ENCODE measurements around the gene PLA2G12B.

DNA sequence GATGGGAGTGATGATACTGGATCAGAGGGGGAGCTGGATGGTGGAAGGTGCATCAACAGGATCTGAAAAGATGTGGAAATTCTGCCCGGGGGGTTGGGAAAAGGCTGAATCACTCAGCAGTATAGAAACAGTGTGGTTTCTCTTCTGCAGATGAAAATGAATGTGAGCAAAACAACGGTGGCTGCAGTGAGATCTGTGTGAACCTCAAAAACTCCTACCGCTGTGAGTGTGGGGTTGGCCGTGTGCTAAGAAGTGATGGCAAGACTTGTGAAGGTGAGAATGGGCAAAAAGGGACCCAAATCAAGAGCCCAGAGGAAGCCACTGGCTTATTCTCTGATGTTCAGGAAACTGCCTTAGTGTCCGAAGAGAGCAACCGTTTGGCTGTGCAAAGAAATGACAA, 48.2 kb downstream of the PLA2G12B start:
- TF ChIP-seq, protein P1, sequence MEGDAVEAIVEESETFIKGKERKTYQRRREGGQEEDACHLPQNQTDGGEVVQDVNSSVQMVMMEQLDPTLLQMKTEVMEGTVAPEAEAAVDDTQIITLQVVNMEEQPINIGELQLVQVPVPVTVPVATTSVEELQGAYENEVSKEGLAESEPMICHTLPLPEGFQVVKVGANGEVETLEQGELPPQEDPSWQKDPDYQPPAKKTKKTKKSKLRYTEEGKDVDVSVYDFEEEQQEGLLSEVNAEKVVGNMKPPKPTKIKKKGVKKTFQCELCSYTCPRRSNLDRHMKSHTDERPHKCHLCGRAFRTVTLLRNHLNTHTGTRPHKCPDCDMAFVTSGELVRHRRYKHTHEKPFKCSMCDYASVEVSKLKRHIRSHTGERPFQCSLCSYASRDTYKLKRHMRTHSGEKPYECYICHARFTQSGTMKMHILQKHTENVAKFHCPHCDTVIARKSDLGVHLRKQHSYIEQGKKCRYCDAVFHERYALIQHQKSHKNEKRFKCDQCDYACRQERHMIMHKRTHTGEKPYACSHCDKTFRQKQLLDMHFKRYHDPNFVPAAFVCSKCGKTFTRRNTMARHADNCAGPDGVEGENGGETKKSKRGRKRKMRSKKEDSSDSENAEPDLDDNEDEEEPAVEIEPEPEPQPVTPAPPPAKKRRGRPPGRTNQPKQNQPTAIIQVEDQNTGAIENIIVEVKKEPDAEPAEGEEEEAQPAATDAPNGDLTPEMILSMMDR (IDR thresholded peaks at IDR 0.05; ENCODE audit: insufficient read depth, low read length, poor library complexity, severe bottlenecking) = no peak
- no peak for TF ChIP-seq EZH2phosphoT487 (conservative IDR thresholded peaks at IDR 0.05; ENCODE audit: low read length)

All from SU-DHL-6 (cell line).